PC-9 (cell line): ENCODE measurements around the gene GRM7. TPM values are rescaled to one million over a fixed set of nuclear protein-coding genes. Genes with fewer than 3 reads are reported as not detected.

Experiments used
- BruUV-seq: library from RNA; stranded (reverse); fragments of 400-500 nt; replicated peaks from 2 replicates; lab custom pipeline; 2021; lab: Mats Ljungman, UMichigan
- CTCF ChIA-PET: fragments of 300-600 bp; sonication (Branson Sonifier 250); formaldehyde crosslinking; loops from one replicate; lab custom pipeline; 2022; ENCODE audit warnings: antibody characterized with exemption; lab: Charles Lee
- POLR2A ChIA-PET: fragments of 300-600 bp; sonication (Branson Sonifier 250); formaldehyde crosslinking; loops from one replicate; lab custom pipeline; 2022; ENCODE audit warnings: antibody characterized with exemption; ENCODE audit not compliant: unreplicated experiment; lab: Charles Lee
- DNase-seq, 2 experiments: peaks; one replicate each; pipeline versions ENCODE4 v3.0.0 to v3.0.0-alpha.2; 2015 to 2022; ENCODE audit warnings: mixed read lengths in 1 of 2
- H2AFZ ChIP-seq: fragments of 200-600 bp; sonication (generic); 2 replicates; pipeline ENCODE4 v1.8.1; 2017; ENCODE audit warnings: antibody characterized with exemption
- H3F3A ChIP-seq: fragments of 200-600 bp; sonication (generic); 2 replicates; pipeline ENCODE4 v1.8.1; 2017; ENCODE audit warnings: antibody characterized with exemption, mild to moderate bottlenecking, low read depth; ENCODE audit not compliant: insufficient read depth
- H3K27ac ChIP-seq: fragments of 200-600 bp; sonication (generic); 2 replicates; pipeline ENCODE4 v1.6.1; 2016; ENCODE audit warnings: mixed run types
- H3K27me3 ChIP-seq: fragments of 200-600 bp; sonication (generic); 2 replicates; pipeline ENCODE4 v1.6.1; 2016; ENCODE audit warnings: low read depth, mixed run types; ENCODE audit not compliant: insufficient read depth
- H3K36me3 ChIP-seq: fragments of 200-600 bp; sonication (generic); 2 replicates; pipeline ENCODE4 v1.6.1; 2016; ENCODE audit warnings: low read depth, mixed run types
- H3K4me1 ChIP-seq: fragments of 200-600 bp; sonication (generic); replicated peaks from 2 replicates; pipeline ENCODE4 v1.6.1; 2016; ENCODE audit warnings: mixed run types; ENCODE audit not compliant: insufficient read depth
- H3K4me2 ChIP-seq: fragments of 200-600 bp; sonication (generic); 2 replicates; pipeline ENCODE4 v1.6.1; 2017; ENCODE audit warnings: mixed run types
- H3K4me3 ChIP-seq: fragments of 200-600 bp; sonication (generic); 2 replicates; pipeline ENCODE4 v1.6.1; 2016; ENCODE audit warnings: mixed run types
- H3K79me2 ChIP-seq: fragments of 200-600 bp; sonication (generic); 2 replicates; pipeline ENCODE4 v1.6.1; 2017; ENCODE audit warnings: low read depth, mixed run types
- H3K9me2 ChIP-seq: fragments of 200-600 bp; sonication (generic); 2 replicates; pipeline ENCODE4 v1.8.1; 2017; ENCODE audit warnings: mild to moderate bottlenecking; ENCODE audit not compliant: insufficient read depth
- H3K9me3 ChIP-seq: fragments of 200-600 bp; sonication (generic); 2 replicates; pipeline ENCODE4 v1.8.1; 2016; ENCODE audit warnings: low read depth; ENCODE audit not compliant: insufficient read depth
- H4K20me1 ChIP-seq: fragments of 200-600 bp; sonication (generic); 2 replicates; pipeline ENCODE4 v1.8.1; 2017; ENCODE audit not compliant: insufficient read depth
- EZH2 ChIP-seq: fragments of 200-600 bp; sonication (generic); IDR thresholded peaks from 2 replicates; pipeline ENCODE4 v1.8.0; 2017; ENCODE audit warnings: antibody characterized with exemption, low read depth
- intact Hi-C: fragments of 100-400 bp; cut with micrococcal nuclease; formaldehyde crosslinking; loops from one replicate; pipeline ENCODE4 v1.10.0; 2022; ENCODE audit not compliant: unreplicated experiment
- total RNA-seq: library from RNA; stranded (reverse); gene quantifications from 2 replicates; pipeline ENCODE4 v1.2.3, GENCODE V29; 2021
- TF ChIP-seq, protein P1 (sequence below): fragments of 200-600 bp; sonication (generic); conservative IDR thresholded peaks from 2 replicates; pipeline ENCODE4 v1.6.1; 2017; ENCODE audit warnings: mixed run types, antibody characterized with exemption, mild to moderate bottlenecking, moderate library complexity

The GRM7 gene
- total RNA-seq, 1 experiment from 2014 or later: not detected

DNA sequence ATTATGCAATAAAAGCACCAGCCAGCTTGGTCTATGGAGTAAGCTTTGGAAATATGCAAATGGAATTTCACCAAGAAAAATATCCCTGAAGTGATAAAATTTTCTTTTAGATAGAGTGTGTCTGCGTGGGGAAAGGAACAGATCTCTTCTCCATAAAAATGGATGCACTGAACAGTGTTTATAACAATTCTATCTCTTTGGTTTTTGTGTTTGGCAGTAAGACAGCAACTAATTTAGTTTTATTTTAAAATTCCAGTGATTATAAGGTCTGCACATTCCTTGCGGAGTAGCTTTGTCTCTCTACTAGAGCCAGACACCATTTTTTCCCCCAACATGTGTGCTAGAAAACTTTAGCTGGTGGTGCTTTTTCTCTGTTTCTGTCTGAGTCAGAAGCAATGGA, 712.4 kb downstream of the GRM7 start:
- Histone ChIP-seq H3K4me3 (no peak overlapping the region), H3K27me3 (no peaks in the 10 kb centered on the region), H3K4me2 (no peak overlapping the region), H3K79me2 (no peaks in the 10 kb centered on the region), H2AFZ (no peak overlapping the region), H3K4me1 (no peaks in the 10 kb centered on the region), H3F3A (no peaks in the 10 kb centered on the region), H4K20me1 (no peaks in the 10 kb centered on the region; the same call in 1 of the 2 replicates), H3K9me2 (no peaks in the 10 kb centered on the region), H3K36me3 (no peaks in the 10 kb centered on the region), H3K9me3 (no peaks in the 10 kb centered on the region), H3K27ac (no peak overlapping the region)
- DNase-seq: no peak
- POLR2A ChIA-PET: no interaction called here
- CTCF ChIA-PET: no interaction called here
- TF ChIP-seq, protein P1, sequence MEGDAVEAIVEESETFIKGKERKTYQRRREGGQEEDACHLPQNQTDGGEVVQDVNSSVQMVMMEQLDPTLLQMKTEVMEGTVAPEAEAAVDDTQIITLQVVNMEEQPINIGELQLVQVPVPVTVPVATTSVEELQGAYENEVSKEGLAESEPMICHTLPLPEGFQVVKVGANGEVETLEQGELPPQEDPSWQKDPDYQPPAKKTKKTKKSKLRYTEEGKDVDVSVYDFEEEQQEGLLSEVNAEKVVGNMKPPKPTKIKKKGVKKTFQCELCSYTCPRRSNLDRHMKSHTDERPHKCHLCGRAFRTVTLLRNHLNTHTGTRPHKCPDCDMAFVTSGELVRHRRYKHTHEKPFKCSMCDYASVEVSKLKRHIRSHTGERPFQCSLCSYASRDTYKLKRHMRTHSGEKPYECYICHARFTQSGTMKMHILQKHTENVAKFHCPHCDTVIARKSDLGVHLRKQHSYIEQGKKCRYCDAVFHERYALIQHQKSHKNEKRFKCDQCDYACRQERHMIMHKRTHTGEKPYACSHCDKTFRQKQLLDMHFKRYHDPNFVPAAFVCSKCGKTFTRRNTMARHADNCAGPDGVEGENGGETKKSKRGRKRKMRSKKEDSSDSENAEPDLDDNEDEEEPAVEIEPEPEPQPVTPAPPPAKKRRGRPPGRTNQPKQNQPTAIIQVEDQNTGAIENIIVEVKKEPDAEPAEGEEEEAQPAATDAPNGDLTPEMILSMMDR: no peak
- intact Hi-C loops: no loop called here
- no TSS peak for BruUV-seq

DNA sequence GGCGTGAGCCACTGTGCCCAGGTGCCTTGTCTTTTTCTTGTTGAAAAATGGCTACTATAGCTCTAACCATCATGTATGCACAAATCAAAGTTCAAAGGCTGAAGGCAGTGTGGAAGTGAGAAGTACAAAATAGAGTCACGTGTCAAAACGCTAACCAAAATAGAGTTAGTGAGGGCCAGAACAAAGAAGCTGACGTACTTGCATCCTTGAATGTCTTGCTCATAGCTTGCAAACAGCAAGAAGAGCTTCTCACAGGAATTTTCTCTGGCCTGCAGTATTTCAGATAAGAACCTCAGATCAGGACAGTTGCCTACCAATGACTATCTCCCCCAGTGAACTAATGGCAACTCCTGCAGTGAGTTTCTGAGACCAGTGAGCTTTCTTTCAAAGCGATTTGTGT, 713.5 kb downstream of the GRM7 start:
- Histone ChIP-seq H4K20me1 (no peaks in the 10 kb centered on the region; the same call in 1 of the 2 replicates), H3K27ac (no peak overlapping the region), H3K79me2 (no peaks in the 10 kb centered on the region), H3K9me3 (no peaks in the 10 kb centered on the region), H3K4me1 (no peaks in the 10 kb centered on the region), H3K36me3 (no peaks in the 10 kb centered on the region), H3K4me2 (no peak overlapping the region), H3K9me2 (no peaks in the 10 kb centered on the region), H3K27me3 (no peaks in the 10 kb centered on the region), H2AFZ (no peak overlapping the region), H3F3A (no peaks in the 10 kb centered on the region), H3K4me3 (no peak overlapping the region)
- POLR2A ChIA-PET: no interaction called here
- no TSS peak for BruUV-seq
- TF ChIP-seq EZH2: no peak
- TF ChIP-seq, protein P1: no peak
- intact Hi-C loops: no loop called here
- CTCF ChIA-PET: no interaction called here
- no peak for DNase-seq

GRCh38 chr3:7576071-7576470, 715.2 kb downstream of the GRM7 start:
- no TSS peak for BruUV-seq
- Histone ChIP-seq H3K36me3 (no peaks in the 10 kb centered on the region), H3K27me3 (no peaks in the 10 kb centered on the region), H4K20me1 (no peaks in the 10 kb centered on the region; the same call in 1 of the 2 replicates), H3K27ac (no peak overlapping the region), H3K4me1 (no peaks in the 10 kb centered on the region), H2AFZ (no peak overlapping the region), H3K9me2 (no peaks in the 10 kb centered on the region), H3F3A (no peaks in the 10 kb centered on the region), H3K4me3 (no peak overlapping the region), H3K9me3 (no peaks in the 10 kb centered on the region), H3K79me2 (no peaks in the 10 kb centered on the region), H3K4me2 (no peak overlapping the region)
- no peak for DNase-seq
- POLR2A ChIA-PET: no interaction called here
- intact Hi-C loops: no loop called here
- CTCF ChIA-PET: no interaction called here
- TF ChIP-seq, protein P1: no peak
- TF ChIP-seq EZH2: no peak
